ENCODE measurements around the gene FIBCD1.

FIBCD1 gene, protein sequence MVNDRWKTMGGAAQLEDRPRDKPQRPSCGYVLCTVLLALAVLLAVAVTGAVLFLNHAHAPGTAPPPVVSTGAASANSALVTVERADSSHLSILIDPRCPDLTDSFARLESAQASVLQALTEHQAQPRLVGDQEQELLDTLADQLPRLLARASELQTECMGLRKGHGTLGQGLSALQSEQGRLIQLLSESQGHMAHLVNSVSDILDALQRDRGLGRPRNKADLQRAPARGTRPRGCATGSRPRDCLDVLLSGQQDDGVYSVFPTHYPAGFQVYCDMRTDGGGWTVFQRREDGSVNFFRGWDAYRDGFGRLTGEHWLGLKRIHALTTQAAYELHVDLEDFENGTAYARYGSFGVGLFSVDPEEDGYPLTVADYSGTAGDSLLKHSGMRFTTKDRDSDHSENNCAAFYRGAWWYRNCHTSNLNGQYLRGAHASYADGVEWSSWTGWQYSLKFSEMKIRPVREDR

DNA sequence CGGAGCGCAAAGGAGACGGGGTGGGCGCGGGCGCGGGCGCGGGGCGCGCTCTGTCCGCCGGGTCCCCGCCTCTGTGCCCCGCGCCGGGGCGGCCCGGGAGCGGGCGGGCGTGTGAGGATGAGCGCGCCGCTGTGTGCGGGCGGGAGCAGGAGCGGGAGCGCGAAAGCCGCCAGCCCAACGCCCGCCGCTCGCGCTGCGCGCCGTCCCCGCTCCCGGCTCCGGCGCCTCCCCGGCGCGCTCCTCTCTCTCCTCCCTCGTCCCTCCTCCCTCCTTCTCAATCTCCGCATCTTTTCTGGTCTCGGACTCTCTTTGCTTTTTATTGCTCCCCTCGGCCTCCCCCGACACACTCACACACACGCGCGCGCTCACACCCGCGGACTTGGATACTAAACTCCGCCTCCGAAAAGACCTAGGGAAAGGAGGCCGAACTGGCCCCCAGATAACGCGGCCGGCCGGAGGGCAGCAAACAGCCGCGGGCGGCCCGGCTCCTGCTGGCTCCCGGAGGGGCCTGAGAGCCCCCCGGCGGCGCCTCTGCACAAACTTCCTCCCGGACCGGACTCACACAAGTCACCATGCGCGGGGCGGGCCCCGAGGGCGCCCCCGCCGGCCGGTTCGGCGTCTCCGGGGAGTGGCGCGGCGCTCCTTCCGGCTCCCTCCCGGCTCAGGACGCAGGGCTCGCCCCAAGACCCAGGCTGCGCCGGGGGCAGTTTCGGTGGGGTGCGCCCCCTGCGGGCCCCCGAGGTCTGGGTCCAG lies at the start of gene FIBCD1:
Gene FIBCD1, minus strand, starts transcription at position 596 of the 753 bp plus-strand sequence. CDS start 640 bp downstream, outside the sequence.
- DNase-seq (ENCODE audit: low read depth in 1 of 2, low spot score in 1 of 2): no peak

DNA sequence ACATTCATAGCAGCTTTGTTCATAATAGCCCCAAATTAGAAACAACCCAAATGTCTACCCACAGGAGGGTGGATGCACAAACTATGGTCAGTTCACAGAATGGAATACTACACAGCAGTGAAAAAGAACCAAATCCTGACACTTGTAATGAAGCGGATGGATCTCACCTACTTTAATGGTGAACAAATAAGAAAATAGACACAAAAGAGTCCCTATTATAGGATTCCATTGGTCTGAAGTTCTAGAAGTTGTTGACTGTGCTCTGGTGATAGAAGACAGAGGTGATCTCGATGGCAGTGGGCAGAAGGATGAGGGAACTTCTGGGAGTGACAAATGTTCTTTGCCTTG lies 49.3 kb upstream of the FIBCD1 start:
- DNase-seq (ENCODE audit: low read depth in 1 of 2, low spot score in 1 of 2): no peak

DNA sequence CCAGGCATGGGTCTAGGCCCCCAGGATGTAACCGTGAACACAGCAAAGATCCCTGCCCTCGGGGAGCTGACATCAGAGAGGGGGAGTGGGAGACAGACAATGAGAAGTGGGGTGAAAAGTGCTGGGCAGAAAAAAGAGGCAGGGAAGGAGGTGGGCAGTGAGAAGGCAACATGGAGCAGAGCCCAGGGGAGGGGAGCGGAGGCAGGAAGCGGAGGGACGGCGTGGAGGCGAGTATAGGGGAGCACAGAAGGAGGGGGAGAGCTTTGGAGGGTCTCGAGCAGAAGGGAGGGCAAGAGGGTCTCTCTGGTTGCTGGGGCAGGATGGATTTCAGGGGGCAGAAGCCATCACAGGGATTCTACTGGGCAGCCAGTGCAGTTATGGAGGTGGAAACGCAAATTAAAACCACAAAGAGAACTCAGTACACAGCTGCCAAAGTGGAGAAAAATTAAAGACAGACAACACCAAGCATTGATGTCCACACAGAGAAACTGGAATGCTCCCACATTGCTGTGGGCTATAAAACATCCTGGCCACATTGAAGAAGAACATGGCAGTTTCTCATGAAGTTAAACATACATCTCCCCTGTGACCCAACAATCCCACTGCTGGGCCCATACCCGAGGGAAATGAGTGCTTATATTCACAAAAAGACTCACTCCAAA lies 48.8 kb upstream of the FIBCD1 start:
- no peak for DNase-seq (ENCODE audit: low read depth in 1 of 2, low spot score in 1 of 2)

DNA sequence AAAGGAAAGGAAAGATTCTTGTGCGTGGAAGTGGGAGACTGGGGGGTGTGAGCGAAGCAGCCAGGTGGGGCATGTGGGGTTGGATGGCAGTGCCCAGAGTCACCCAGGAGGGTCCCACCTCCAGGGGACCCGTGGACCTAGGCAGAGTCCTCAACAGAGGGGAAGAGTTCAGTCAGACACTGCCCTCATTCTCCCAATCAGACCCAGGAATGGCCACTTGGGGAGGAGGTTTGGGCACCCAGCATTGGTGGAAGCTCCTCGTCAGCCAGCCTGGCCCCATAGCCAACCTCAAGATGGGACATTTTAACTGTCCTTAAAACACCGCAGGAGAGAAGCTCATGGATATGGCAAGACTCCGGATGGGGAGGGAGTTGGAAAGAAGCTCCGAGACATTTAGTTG lies 48.0 kb upstream of the FIBCD1 start:
- DNase-seq (ENCODE audit: low read depth in 1 of 2, low spot score in 1 of 2): no peak

DNA sequence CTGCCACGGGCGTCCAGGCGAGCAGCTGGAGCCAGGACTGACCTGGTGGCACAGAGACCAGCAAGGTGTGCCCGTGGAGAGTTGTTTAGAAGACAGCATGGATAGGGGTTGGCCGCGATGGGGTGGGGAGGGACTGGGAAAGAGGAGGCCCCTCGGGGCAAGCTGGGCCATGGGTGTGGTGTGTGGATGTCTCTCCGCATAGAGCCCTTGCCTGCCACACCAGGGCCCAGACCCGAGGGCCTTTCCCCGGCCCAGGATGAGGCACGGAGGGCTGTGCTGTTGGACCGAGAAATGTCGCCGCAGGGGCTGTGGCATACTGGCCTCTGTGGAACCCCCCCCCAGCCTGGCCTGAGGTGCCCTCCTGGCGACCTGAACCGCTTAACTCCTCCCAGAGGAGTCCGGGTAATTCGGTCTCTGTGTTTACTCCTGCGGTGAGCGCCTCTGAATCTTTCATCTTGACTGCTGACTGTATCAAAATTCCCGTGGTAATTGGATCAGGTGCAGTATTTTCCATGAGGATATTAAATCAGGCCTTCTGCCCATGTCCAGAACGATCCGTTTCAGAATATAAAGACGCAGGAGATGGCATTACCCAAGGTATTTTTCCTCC lies 47.4 kb upstream of the FIBCD1 start:
- no peak for DNase-seq (ENCODE audit: low read depth in 1 of 2, low spot score in 1 of 2)

DNA sequence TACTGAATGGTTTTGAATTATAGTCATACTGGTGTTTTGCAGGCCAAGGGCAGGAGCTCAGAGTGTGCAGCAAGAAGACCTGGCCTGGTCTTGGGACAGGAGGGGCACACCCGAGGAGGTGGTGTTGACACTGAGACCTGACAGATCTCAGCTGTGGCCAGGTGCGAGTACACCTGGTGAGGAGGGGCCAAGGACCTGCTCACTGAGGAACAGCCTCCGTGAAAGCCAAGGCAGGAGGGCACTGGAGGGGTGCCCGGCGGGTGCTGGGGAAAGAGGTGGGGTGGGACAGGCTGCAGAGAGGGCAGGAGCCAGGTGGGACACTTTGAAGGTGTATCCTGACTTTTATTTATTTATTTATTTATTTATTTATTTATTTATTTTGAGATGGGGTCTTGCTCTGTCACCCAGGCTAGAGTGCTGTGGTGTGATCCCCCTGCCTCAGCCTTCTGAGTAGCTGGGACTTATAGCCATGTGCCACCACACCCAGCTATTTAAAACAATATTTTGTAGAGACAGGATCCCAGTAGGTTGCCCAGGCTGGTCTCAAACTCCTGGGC lies 46.6 kb upstream of the FIBCD1 start:
- no peak for DNase-seq (ENCODE audit: low read depth in 1 of 2, low spot score in 1 of 2)

DNA sequence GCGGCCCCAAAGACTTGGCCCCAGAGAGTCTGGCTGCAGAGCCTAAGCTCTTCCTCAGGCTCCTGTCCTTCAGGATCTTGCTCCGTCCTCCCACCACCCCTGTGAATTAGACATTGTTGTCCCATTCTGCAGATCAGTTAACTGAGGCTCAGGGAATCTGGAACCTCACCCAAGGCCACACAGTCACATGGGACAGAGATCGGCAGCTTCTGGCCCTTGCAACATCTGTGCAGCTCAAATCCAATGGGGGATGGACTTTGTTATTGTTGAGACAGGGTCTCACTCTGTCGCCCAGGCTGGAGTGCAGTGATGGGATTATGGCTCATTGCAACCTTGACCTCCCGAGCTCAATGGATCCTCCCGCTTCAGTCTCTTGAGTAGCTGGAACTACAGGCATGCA lies 46.0 kb upstream of the FIBCD1 start:
- DNase-seq (ENCODE audit: low read depth in 1 of 2, low spot score in 1 of 2): no peak

DNA sequence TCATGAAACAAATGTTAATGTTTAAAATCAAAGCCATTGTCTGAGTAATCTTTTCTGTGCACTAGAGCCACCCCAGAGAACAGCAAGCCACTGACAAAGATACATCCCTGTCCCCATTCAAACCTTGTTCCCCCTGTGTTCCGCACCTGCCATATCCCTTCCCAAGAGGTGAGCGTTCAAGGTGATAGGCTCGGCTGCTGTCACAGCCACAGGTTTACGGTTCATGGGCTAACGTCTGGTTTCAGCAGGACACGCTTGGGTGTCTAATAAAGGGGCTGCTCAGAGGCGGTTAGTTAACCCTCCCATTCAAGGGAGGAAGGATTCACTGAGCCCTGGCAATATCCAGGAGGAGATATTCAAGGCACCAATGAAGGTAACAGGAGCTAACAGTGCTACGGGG lies 45.5 kb upstream of the FIBCD1 start:
- no peak for DNase-seq (ENCODE audit: low read depth in 1 of 2, low spot score in 1 of 2)

DNA sequence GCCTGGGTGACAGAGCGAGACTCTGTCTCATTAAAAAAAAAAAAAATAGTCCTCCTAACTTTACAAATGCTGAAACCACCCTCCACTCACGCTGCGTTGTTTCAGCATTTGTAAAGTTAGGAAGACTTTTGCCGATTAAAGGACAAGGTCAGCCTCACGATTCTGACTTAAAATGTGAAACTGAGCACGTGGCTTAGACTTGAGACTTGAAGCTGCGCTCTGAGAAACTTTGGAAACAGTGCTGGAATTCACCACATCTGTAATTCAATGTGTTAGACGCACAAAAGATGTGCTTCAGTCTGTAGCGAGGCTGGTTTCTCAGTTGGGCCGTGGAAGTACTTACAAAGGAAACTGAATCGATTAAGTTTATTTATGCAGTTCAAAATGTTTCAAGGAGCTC lies 44.9 kb upstream of the FIBCD1 start:
- DNase-seq (ENCODE audit: low read depth in 1 of 2, low spot score in 1 of 2): no peak

DNA sequence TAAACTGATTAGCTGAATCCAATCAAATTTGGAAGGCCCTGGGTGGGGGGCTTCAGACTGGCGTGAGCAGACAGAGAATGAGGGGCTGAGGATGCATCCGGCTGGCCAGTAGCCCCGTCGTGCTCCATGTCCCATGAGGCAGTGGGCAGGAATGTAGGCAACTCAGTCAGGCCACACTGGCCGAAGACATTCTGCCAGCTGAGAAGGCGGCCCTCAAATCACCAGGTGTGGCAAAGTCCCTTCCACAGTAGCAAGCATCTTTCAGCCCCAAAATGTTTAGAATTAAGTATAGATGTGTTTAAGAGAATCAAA lies 44.3 kb upstream of the FIBCD1 start:
- no peak for DNase-seq (ENCODE audit: low read depth in 1 of 2, low spot score in 1 of 2)

DNA sequence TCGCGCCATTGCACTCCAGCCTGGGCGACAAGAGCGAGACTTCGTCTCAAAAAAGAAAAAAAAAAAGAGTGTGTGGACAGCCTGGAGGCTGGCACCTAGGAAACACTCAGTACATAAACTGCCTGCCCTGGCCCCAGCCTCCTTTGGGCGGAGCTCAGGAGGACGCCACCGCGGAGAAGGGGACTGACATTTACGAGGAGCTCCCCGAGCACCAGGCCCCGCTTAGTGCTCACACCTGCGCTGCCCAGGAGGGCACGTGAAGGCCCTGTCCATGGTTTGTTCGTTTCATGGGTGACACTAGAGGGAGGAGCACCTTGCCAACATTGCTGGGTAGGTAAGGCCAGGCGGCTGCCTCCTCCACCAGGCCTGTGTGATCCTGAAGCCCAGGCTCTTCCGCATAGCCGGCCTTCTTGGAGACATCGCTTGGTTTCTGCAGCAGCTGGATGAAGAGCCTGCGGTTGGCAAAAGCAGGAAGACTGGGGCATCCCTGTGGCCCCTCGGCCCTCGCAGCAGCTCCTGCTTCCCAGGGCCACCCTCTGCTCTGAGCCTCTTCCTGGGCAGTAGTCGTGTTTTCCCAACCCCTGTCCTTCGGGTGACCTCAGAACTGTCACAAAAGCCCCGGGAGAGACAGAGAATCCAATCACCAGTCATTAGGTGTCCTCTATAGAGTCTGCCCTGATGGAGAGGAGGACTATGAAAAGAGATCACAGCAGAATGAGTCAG lies 43.8 kb upstream of the FIBCD1 start:
- no peak for DNase-seq (ENCODE audit: low read depth in 1 of 2, low spot score in 1 of 2)

DNA sequence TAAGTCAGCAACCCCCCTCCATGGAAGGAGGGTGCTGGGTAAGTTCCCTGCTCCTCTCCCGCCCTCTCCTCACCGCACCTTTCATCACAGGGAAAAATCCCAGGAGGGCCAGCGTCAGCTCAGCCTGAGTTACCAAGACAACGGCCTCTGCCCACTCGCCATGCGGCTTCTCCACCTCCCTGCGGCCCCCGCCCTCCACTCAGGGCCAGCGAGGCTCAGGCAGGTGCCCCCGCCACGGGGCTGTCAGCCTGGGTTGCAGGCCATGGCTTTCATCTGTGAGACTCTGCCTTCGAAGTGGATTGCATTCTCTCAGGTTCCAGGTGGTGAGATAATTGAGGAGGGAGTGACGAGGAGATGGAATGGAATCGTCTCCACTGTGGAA lies 42.7 kb upstream of the FIBCD1 start:
- DNase-seq (ENCODE audit: low read depth in 1 of 2, low spot score in 1 of 2): no peak

DNA sequence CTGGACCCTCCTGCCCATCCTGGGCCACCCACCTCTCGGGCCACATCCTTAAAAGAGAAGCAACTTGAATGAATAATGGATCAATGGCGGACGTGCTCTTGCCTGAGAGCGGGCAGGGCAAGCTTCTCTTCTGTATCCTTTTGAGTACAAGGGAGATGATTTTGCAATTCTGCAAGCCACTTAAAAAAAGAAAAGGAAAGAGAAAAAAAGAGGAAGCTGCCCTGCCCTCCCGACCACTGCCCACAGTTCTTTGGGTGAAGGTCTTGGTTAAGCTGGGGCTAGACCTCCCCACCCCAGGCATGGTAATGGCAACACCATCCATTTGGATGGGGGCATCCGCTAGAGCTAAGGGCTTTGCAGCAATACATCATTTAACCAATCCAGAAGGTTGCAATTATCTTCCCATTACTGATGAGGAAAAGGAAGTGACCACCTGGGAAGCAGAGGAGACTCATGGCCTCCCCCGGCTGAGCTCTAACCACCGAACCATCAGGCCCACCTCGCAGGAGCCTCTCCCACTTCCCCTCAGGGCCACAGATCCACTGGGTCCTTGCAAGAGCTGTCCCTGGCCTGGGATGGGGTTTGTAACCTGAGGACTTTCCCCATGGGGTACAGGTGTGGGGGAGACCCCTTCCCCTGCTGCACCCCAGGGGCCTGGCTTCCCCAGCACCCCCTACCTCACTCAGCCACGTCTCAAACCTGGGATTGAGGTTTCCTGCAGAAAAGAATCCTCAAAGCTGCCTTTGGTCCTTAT lies 42.1 kb upstream of the FIBCD1 start:
- no peak for DNase-seq (ENCODE audit: low read depth in 1 of 2, low spot score in 1 of 2)

DNA sequence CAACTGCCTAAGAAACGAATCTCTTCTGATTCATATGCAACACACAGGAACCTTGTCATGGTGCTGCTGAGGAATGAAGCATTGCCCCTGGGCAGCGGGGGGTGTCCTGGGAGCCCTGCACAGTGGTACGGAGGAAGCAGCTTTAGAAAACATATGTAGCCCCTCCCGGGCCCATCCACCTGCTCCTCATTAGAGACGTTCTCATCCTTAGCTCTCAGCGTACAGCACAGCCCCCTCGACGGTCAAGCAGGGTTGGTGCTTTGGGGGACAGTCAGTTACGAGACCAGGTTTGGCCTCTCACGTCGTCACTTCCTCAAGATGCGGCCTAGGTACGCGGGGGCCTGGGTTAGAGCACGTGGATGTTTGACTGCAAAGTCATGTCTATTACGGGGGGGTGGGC lies 41.5 kb upstream of the FIBCD1 start:
- no peak for DNase-seq (ENCODE audit: low read depth in 1 of 2, low spot score in 1 of 2)

DNA sequence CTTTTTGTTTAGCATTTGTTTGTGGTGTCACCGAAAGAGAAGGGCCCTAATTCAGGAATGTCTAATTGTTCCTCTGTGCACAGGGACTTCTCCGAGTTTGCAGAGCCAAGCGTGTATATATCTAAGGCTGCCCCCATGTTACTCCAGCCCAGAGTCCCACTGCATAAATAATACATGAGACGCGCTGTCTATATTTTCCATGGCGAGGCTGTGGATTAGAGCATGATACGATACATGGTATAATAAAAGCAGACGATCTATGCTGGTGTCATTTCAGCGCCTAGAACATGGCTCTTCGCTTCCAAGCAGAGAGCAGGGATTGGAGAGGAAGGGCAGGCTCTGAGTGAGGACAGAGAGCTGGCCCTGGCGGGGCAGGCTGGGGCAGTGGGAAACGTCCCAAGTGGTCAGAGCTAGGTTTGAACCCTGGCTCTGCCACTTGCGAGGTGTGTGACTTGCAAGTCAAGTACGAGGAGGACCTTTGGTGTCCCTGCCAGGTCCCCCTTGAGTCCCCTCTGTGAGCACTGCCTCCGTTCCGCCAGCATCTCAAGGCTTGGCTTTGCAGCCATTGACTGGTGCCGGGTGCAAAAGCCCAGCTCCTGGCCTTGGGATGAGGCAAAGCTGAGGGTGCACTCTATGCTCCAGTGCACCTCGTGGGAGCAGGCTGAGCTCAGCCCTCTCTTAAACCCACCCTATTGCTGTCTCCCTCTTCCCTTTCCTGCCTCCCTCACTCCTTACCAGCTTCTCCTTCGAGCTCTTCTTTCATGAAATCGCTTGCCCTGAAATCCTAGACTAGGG lies 40.7 kb upstream of the FIBCD1 start:
- no peak for DNase-seq (ENCODE audit: low read depth in 1 of 2, low spot score in 1 of 2)

DNA sequence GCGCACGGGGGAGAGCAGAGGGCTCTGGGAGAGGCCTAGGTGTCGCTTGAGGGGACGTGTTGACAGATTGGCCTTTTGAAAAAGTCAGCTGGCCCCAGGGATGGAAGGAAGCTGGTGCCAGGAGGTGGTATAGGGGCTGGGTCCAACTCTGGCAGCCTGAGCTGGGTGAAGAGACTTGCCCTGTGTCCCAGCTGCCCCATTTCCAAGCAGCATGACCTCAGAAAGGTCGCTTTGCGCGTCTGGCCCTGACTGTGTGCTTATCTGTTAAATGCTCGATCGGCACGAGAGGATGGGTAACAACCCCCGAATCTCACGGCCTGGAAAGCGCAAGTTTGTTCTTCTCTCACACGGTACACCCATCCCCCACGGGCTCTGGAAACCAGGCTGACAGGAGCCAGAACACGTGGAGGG lies 38.8 kb upstream of the FIBCD1 start:
- DNase-seq (ENCODE audit: low read depth in 1 of 2, low spot score in 1 of 2): no peak

DNA sequence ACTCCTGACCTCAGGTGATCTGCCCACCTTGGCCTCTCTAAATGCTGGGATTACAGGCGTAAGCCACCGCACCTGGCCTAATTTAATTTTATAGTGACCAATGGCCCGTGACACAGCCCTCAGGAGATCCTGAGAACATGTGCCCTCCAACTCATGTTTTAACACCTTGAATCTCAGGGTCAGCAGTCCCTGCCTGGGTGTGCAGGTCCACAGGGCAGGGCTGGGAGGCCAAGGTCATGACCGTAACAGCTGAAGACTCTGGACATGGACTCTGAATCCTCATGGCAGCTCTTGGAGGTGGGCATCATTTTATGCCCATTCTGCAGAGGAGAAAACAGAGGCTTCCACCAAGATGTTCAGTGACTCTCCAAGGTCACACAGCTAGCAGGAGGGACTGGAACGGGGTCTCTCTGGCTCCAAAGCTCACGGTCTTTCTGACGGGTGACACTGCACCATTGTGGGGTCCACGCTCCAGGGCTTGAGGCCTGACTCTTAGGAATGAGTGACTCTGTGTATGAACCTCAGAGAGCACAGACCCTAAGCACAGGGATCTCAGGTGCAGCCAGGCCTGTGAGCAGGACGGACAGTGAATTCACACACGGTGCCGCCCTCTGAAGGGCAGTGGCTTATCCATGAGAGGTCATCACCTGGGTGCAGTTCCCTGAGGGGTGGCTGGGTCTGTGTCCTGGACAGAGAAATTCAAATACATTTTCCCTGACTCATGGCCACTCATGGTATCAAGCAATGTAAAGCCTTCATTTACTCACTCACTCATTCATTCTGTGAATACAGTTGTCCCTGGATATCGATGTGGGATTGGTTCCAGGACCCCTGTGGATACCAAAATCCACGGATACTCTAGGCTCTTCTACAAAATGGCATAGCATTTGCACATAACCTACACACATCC lies 37.1 kb upstream of the FIBCD1 start:
- DNase-seq (ENCODE audit: low read depth in 1 of 2, low spot score in 1 of 2): no peak

DNA sequence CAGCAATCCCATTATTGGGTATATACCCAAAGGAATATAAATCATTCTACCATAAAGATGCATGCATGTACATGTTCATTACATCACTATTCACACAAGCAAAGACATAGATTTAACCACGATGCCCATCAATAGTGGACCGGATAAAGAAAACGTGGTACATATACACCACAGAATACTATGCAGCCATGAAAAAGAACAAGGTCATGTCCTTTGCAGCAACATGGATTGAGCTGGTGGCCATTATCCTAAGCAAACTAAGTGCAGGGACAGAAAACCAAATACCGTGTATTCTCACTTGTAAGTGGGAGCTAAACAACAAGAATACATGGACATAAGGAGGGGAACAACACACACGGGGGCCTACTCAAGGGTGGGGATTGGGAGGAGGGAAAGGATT lies 36.1 kb upstream of the FIBCD1 start:
- no peak for DNase-seq (ENCODE audit: low read depth in 1 of 2, low spot score in 1 of 2)

Data from stimulated activated CD4-positive, alpha-beta T cell treated with anti-CD3 and anti-CD28 coated beads, Interleukin-15, amount 100 ng/mL, for 1 hour (primary cell).